IPS-18a (cell line): ENCODE data around the gene KIF25.
"Not testable (repeated sequence)": the region's sequence is repeated elsewhere in the genome, so short reads cannot be mapped to it uniquely, and the experiment has no call there.

Source experiments
- H3K27ac ChIP-seq: one replicate; pipeline ENCODE4 v1.5.1; 2013; ENCODE audit warnings: low read length
- H3K27me3 ChIP-seq: one replicate; pipeline ENCODE4 v1.6.1; 2013; ENCODE audit warnings: mild to moderate bottlenecking, low read length; ENCODE audit not compliant: control insufficient read depth, insufficient read depth
- H3K36me3 ChIP-seq: one replicate; pipeline ENCODE4 v1.6.1; 2013; ENCODE audit warnings: low read depth, low read length; ENCODE audit not compliant: control insufficient read depth
- H3K4me1 ChIP-seq: one replicate; pipeline ENCODE4 v1.6.1; 2013; ENCODE audit warnings: low read depth, low read length; ENCODE audit not compliant: control insufficient read depth
- H3K4me3 ChIP-seq: one replicate; pipeline ENCODE4 v1.5.1; 2013; ENCODE audit warnings: low read length
- H3K9ac ChIP-seq: one replicate; pipeline ENCODE4 v1.6.1; 2013; ENCODE audit warnings: mild to moderate bottlenecking, low read length, moderate library complexity
- H3K9me3 ChIP-seq: one replicate; pipeline ENCODE4 v1.6.1; 2013; ENCODE audit warnings: low read depth, low read length; ENCODE audit not compliant: control insufficient read depth

KIF25 gene

GRCh38 chr6:168072730-168073129 lies 75.3 kb downstream of the KIF25 start:
- Histone ChIP-seq H3K9me3 (no peaks in the 10 kb centered on the region), H3K27me3 (no peaks in the 10 kb centered on the region), H3K4me1 (no peaks in the 10 kb centered on the region), H3K4me3 (no peak overlapping the region), H3K36me3 (no peaks in the 10 kb centered on the region), H3K27ac (no peak overlapping the region), H3K9ac (no peak overlapping the region)

- H3K36me3 ChIP-seq, result no peaks in the 10 kb centered on the region
- no peak overlapping the region for H3K27ac ChIP-seq
- no peaks in the 10 kb centered on the region for H3K9me3 ChIP-seq
- no peak overlapping the region for H3K4me3 ChIP-seq
- no peaks in the 10 kb centered on the region for H3K4me1 ChIP-seq
- no peak overlapping the region for H3K9ac ChIP-seq
- H3K27me3 ChIP-seq, result no peaks in the 10 kb centered on the region
These were observed 76.7 kb downstream of the KIF25 start for GRCh38 chr6:168073937-168074730.

GRCh38 chr6:168075216-168075615 lies 77.7 kb downstream of the KIF25 start:
- no peaks in the 10 kb centered on the region for H3K9me3 ChIP-seq
- no peaks in the 10 kb centered on the region for H3K27me3 ChIP-seq
- H3K4me3 ChIP-seq, result no peak overlapping the region
- H3K9ac ChIP-seq, result no peak overlapping the region
- no peak overlapping the region for H3K27ac ChIP-seq
- H3K4me1 ChIP-seq, result no peaks in the 10 kb centered on the region
- no peaks in the 10 kb centered on the region for H3K36me3 ChIP-seq

GRCh38 chr6:168075787-168076202 lies 78.3 kb downstream of the KIF25 start:
- no peaks in the 10 kb centered on the region for H3K9me3 ChIP-seq
- H3K9ac ChIP-seq, result no peak overlapping the region
- H3K4me3 ChIP-seq, result no peak overlapping the region
- H3K36me3 ChIP-seq, result no peaks in the 10 kb centered on the region
- H3K27ac ChIP-seq, result no peak overlapping the region
- H3K4me1 ChIP-seq, result no peaks in the 10 kb centered on the region
- H3K27me3 ChIP-seq, result no peaks in the 10 kb centered on the region

GRCh38 chr6:168077401-168077800 lies 79.9 kb downstream of the KIF25 start:
- H3K9me3 ChIP-seq, H3K27ac ChIP-seq, H3K27me3 ChIP-seq: not testable (repeated sequence)

GRCh38 chr6:168078175-168078942 lies 80.9 kb downstream of the KIF25 start:
- Histone ChIP-seq H3K36me3 (no peaks in the 10 kb centered on the region), H3K9me3 (no peaks in the 10 kb centered on the region), H3K9ac (no peak overlapping the region), H3K27ac (no peak overlapping the region), H3K4me3 (no peak overlapping the region), H3K4me1 (peaks cover 4% of the 10 kb centered on the region), H3K27me3 (no peaks in the 10 kb centered on the region)

More at GRCh38 chr6:168077401-168077800, 79.9 kb downstream of the KIF25 start:
- H3K4me3 ChIP-seq, H3K36me3 ChIP-seq, H3K9ac ChIP-seq, H3K4me1 ChIP-seq: not testable (repeated sequence)

- H3K4me1 ChIP-seq, result peaks cover 7% of the 10 kb centered on the region
- H3K27ac ChIP-seq, result no peak within 1 kb of the TSS
- no peaks in the 10 kb centered on the region for H3K27me3 ChIP-seq
- H3K4me3 ChIP-seq, result no peak within 1 kb of the TSS
- H3K9me3 ChIP-seq, result no peaks in the 10 kb centered on the region
- H3K9ac ChIP-seq, result no peak within 1 kb of the TSS
- no peaks in the 10 kb centered on the region for H3K36me3 ChIP-seq
These were observed 81.5 kb downstream of the KIF25 start, which contains the start of gene FRMD1 for GRCh38 chr6:168078943-168079405. TSS of gene FRMD1 (minus strand) at chr6:168079212. CDS start at chr6:168079094, 118 bp downstream.

GRCh38 chr6:168080393-168081077 lies 83.1 kb downstream of the KIF25 start:
- H3K27ac ChIP-seq, result no peak overlapping the region
- no peaks in the 10 kb centered on the region for H3K9me3 ChIP-seq
- peaks cover 7% of the 10 kb centered on the region for H3K4me1 ChIP-seq
- H3K9ac ChIP-seq, result no peak overlapping the region
- H3K36me3 ChIP-seq, result no peaks in the 10 kb centered on the region
- H3K4me3 ChIP-seq, result no peak overlapping the region
- no peaks in the 10 kb centered on the region for H3K27me3 ChIP-seq

- Histone ChIP-seq H3K9ac (no peak overlapping the region), H3K9me3 (no peaks in the 10 kb centered on the region), H3K4me3 (no peak overlapping the region), H3K27me3 (no peaks in the 10 kb centered on the region), H3K36me3 (no peaks in the 10 kb centered on the region), H3K4me1 (peaks cover 7% of the 10 kb centered on the region), H3K27ac (no peak overlapping the region)
These were observed 84.5 kb downstream of the KIF25 start for GRCh38 chr6:168081858-168082546.

GRCh38 chr6:168082860-168083513 lies 85.5 kb downstream of the KIF25 start:
- Histone ChIP-seq H3K27ac (no peak overlapping the region), H3K27me3 (no peaks in the 10 kb centered on the region), H3K36me3 (no peaks in the 10 kb centered on the region), H3K4me3 (no peak overlapping the region), H3K4me1 (peaks cover 7% of the 10 kb centered on the region), H3K9ac (no peak overlapping the region), H3K9me3 (no peaks in the 10 kb centered on the region)
